GM12892 (cell line): Measurements from ENCODE around the gene GPR157.

Source experiments
- POLR2A ChIP-seq: IDR thresholded peaks from 2 replicates; pipeline ENCODE4 v1.6.1; 2011; ENCODE audit warnings: low read depth, low read length, control low read depth
- POLR2AphosphoS5 ChIP-seq: IDR thresholded peaks from 2 replicates; pipeline ENCODE4 v1.6.1; 2011; ENCODE audit warnings: low read depth, low read length, control low read depth
- TAF1 ChIP-seq: IDR thresholded peaks from 2 replicates; pipeline ENCODE4 v1.6.1; 2011; ENCODE audit warnings: low read depth, mild to moderate bottlenecking, control low read depth, low read length, borderline replicate concordance

DNA sequence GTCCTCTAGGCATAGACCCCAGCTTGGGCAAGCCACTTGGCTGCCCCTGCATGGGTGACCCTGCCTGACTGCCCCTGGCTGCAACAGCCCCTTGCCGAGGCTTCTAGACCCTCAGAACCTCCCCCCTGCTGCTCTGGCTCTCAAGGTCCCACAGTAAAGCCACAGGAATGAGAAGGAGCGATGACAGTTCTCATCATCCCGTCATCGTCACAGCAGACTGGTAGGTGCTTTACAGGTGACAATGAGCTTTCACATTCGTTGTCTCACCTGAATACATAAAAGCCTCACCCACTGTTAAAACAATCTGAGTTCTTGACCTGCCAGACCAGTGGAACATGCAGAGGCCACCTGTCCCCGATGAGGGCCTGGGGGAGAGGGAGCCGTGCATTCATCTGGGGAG is 36.0 kb upstream of the GPR157 start:
- TF ChIP-seq POLR2A, result 0 out of 2 replicates have a peak, but pooled peaks have one; percentile 15
- no peak for TF ChIP-seq TAF1
- TF ChIP-seq POLR2AphosphoS5, result no peak
